Sigmoid colon (tissue), 7 donors: ENCODE data around the gene DOCK11. TPM values are rescaled to one million over a fixed set of nuclear protein-coding genes. Genes with fewer than 3 reads are reported as not detected.

Experiments
- DNase-seq: peaks from one replicate; pipeline ENCODE4 v3.0.0-alpha.2; 2019
- H3K27ac ChIP-seq, 4 donors: fragments of 200-600 bp; sonication (generic); one replicate each; pipeline ENCODE4 v1.5.1; 2016 to 2019; ENCODE audit warnings: mild to moderate bottlenecking in 1 of 4
- H3K27me3 ChIP-seq, 3 donors: fragments of 200-600 bp; sonication (generic); one replicate each; pipeline ENCODE4 v1.5.1; 2019; ENCODE audit warnings: mild to moderate bottlenecking in 1 of 3
- H3K36me3 ChIP-seq, 4 donors: fragments of 200-600 bp; sonication (generic); one replicate each; pipeline ENCODE4 v1.5.1; 2016 to 2019
- H3K4me1 ChIP-seq, 4 donors: fragments of 200-600 bp; sonication (generic); one replicate each; pipeline ENCODE4 v1.5.1; 2017 to 2019
- H3K4me3 ChIP-seq, 4 donors: fragments of 200-600 bp; sonication (generic); one replicate each; pipeline ENCODE4 v1.5.1; 2017 to 2019; ENCODE audit warnings: mild to moderate bottlenecking in 2 of 4, moderate library complexity in 1 of 4
- H3K9me3 ChIP-seq, 4 donors: fragments of 200-600 bp in 3 of 4; sonication (generic) in 3 of 4; one replicate each; pipeline versions ENCODE4 v1.5.1 to v1.6.1; 2013 to 2019
- CTCF ChIP-seq, 4 experiments: fragments of 450-650 bp in 3 of 4; fragments of 200-600 bp in 1 of 4; IDR thresholded peaks; one replicate each; pipeline ENCODE4 v1.5.1; 2016 to 2019; ENCODE audit warnings: antibody characterized with exemption in 4 of 4, mild to moderate bottlenecking in 3 of 4, moderate library complexity in 2 of 4
- EP300 ChIP-seq, 4 donors: sonication (generic); formaldehyde crosslinking; IDR thresholded peaks; one replicate each; pipeline ENCODE4 v1.6.1; 2017; ENCODE audit warnings: antibody characterized with exemption in 4 of 4
- POLR2A ChIP-seq, 2 donors: fragments of 450-650 bp; IDR thresholded peaks; one replicate each; pipeline ENCODE4 v1.6.1; 2016; ENCODE audit warnings: antibody characterized with exemption in 2 of 2, mild to moderate bottlenecking in 2 of 2, moderate library complexity in 2 of 2
- POLR2AphosphoS5 ChIP-seq, 4 donors: sonication (generic); formaldehyde crosslinking; IDR thresholded peaks; one replicate each; pipeline ENCODE4 v1.6.1; 2017; ENCODE audit warnings: antibody characterized with exemption in 4 of 4
- WGBS, 2 donors: extraction: QIAGEN DNeasy Blood & Tissue Kit; methylation state at CpG; one replicate each; pipeline ENCODE4 v1.1.7; 2013; 5-methylcytosine and 5-hydroxymethylcytosine counted together
- intact Hi-C: fragments of 100-400 bp; cut with DNase I; formaldehyde crosslinking; loops from one replicate; pipeline ENCODE4 v1.15.1; 2023
- polyA plus RNA-seq, 3 donors: library from polyadenylated mRNA; stranded (reverse); fragments of 200-250 nt; gene quantifications; one replicate each; pipeline ENCODE4 v1.2.3, GENCODE V29; 2013
- total RNA-seq, 4 donors: library from RNA; depleted of rRNA; stranded (reverse); fragments of >200 nt; gene quantifications; one replicate each; pipeline ENCODE4 v1.1.0, GENCODE V29; 2016
- donor health status: healthy with polysubstance abuse.
- donor health status: Bipolar disorder and iron deficiency.
- donor health status: healthy.

The DOCK11 gene
- total and polyA plus RNA-seq, 7 donors, result 3.2 to 54.6 (median 40.7) TPM

GRCh38 chrX:118566359-118566758, 70.7 kb downstream of the DOCK11 start:
- intact Hi-C loops, result loop anchor here (10.0 kb wide), 1 partner anchor 72 kb away; the partner anchor contains the start of gene DOCK11
- H3K4me1 ChIP-seq, result peaks cover 0 to 10% (median 0%) of the 10 kb centered on the region in 4 donors
- H3K4me3 ChIP-seq, result no peak overlapping the region
- H3K27me3 ChIP-seq, result no peaks in the 10 kb centered on the region
- no peak for TF ChIP-seq EP300 (IDR thresholded peaks at IDR 0.05)
- TF ChIP-seq POLR2AphosphoS5 (IDR thresholded peaks at IDR 0.05), result no peak
- peaks cover 0 to 7% (median 0%) of the 10 kb centered on the region in 4 donors for H3K36me3 ChIP-seq
- DNase-seq, result no peak
- 80 to 87% methylated on average over 3 of the region's 3 CpGs for WGBS, 2 donors
- H3K9me3 ChIP-seq, result no peaks in the 10 kb centered on the region
- H3K27ac ChIP-seq, result peak overlapping the region in 1 of 4 donors; percentile 15

GRCh38 chrX:118569676-118570075, 74.1 kb downstream of the DOCK11 start:
- intact Hi-C loops, result loop anchor here (10.0 kb wide), 1 partner anchor 75 kb away; the partner anchor contains the start of gene DOCK11
- Histone ChIP-seq H3K4me1 (peaks cover 0 to 10% (median 0%) of the 10 kb centered on the region in 4 donors), H3K9me3 (no peaks in the 10 kb centered on the region), H3K36me3 (peaks cover 0 to 10% (median 0%) of the 10 kb centered on the region in 4 donors), H3K4me3 (no peak overlapping the region), H3K27ac (no peak overlapping the region), H3K27me3 (no peaks in the 10 kb centered on the region)
- no peak for DNase-seq
- WGBS, 2 donors, result 83 to 86% methylated on average over 3 of the region's 3 CpGs
- no peak for TF ChIP-seq EP300 (IDR thresholded peaks at IDR 0.05)
- no peak for TF ChIP-seq CTCF (IDR thresholded peaks at IDR 0.05)
- no peak for TF ChIP-seq POLR2A (IDR thresholded peaks at IDR 0.05)
- TF ChIP-seq POLR2AphosphoS5 (IDR thresholded peaks at IDR 0.05), result no peak

GRCh38 chrX:118570209-118570608, 74.6 kb downstream of the DOCK11 start:
- peaks cover 0 to 10% (median 0%) of the 10 kb centered on the region in 4 donors for H3K4me1 ChIP-seq
- H3K4me3 ChIP-seq, result no peak overlapping the region
- H3K9me3 ChIP-seq, result no peaks in the 10 kb centered on the region
- no peaks in the 10 kb centered on the region for H3K27me3 ChIP-seq
- no peak overlapping the region for H3K27ac ChIP-seq
- no peak for DNase-seq
- H3K36me3 ChIP-seq, result peaks cover 0 to 10% (median 0%) of the 10 kb centered on the region in 4 donors
- intact Hi-C loops, result no loop called here
- TF ChIP-seq CTCF (IDR thresholded peaks at IDR 0.05), result no peak
- no peak for TF ChIP-seq POLR2A (IDR thresholded peaks at IDR 0.05)
- TF ChIP-seq POLR2AphosphoS5 (IDR thresholded peaks at IDR 0.05), result no peak
- TF ChIP-seq EP300 (IDR thresholded peaks at IDR 0.05), result no peak
- 91% methylated on average over 2 of the region's 2 CpGs for WGBS, 2 donors

- H3K9me3 ChIP-seq, result no peaks in the 10 kb centered on the region
- H3K4me3 ChIP-seq, result no peak overlapping the region
- H3K36me3 ChIP-seq, result peaks cover 0 to 10% (median 0%) of the 10 kb centered on the region in 4 donors
- intact Hi-C loops, result no loop called here
- TF ChIP-seq POLR2A (IDR thresholded peaks at IDR 0.05) (no peak), CTCF (IDR thresholded peaks at IDR 0.05) (no peak), POLR2AphosphoS5 (IDR thresholded peaks at IDR 0.05) (no peak)
- H3K27ac ChIP-seq, result no peak overlapping the region
- no peaks in the 10 kb centered on the region for H3K4me1 ChIP-seq
- no peak for DNase-seq
- H3K27me3 ChIP-seq, result no peaks in the 10 kb centered on the region
- 90 to 97% methylated on average over 3 of the region's 3 CpGs for WGBS, 2 donors
Observed at GRCh38 chrX:118571836-118572235, 76.2 kb downstream of the DOCK11 start.

- intact Hi-C loops, result no loop called here
- Histone ChIP-seq H3K36me3 (peaks cover 0 to 13% (median 0%) of the 10 kb centered on the region in 4 donors), H3K9me3 (no peaks in the 10 kb centered on the region), H3K4me1 (no peaks in the 10 kb centered on the region), H3K4me3 (no peak overlapping the region), H3K27ac (no peak overlapping the region), H3K27me3 (no peaks in the 10 kb centered on the region)
- WGBS, 2 donors, result 55 to 86% methylated on average over 4 of the region's 4 CpGs
- TF ChIP-seq EP300 (IDR thresholded peaks at IDR 0.05) (no peak), POLR2AphosphoS5 (IDR thresholded peaks at IDR 0.05) (no peak), CTCF (IDR thresholded peaks at IDR 0.05) (no peak), POLR2A (IDR thresholded peaks at IDR 0.05) (no peak)
- no peak for DNase-seq
Observed at GRCh38 chrX:118574666-118575065, 79.1 kb downstream of the DOCK11 start.
